Mesenteric fat pad (tissue), 1 donor: ENCODE data around the gene ALDOA. TPM values are rescaled to one million over a fixed set of nuclear protein-coding genes. Genes with fewer than 3 reads are reported as not detected.
A peak's percentile ranks its signal among the peaks of the same experiment; 100 is the strongest.

Experiments
- DNase-seq: peaks from one replicate; pipeline ENCODE4 v3.0.0-alpha.2; 2020; ENCODE audit warnings: low spot score
- total RNA-seq: library from RNA; stranded (reverse); fragmentation: NEBNext Ultra II Directional; extraction: Animal tissue kit (Norgen Biotek cat#: 25700); gene quantifications from one replicate; pipeline ENCODE4 v1.2.1, GENCODE V29; 2021
- donor health status: DM: yes; HTN: yes; CAD: no.

The ALDOA gene
- total RNA-seq, 1 donor from 2014 or later: 1,236 TPM

DNA sequence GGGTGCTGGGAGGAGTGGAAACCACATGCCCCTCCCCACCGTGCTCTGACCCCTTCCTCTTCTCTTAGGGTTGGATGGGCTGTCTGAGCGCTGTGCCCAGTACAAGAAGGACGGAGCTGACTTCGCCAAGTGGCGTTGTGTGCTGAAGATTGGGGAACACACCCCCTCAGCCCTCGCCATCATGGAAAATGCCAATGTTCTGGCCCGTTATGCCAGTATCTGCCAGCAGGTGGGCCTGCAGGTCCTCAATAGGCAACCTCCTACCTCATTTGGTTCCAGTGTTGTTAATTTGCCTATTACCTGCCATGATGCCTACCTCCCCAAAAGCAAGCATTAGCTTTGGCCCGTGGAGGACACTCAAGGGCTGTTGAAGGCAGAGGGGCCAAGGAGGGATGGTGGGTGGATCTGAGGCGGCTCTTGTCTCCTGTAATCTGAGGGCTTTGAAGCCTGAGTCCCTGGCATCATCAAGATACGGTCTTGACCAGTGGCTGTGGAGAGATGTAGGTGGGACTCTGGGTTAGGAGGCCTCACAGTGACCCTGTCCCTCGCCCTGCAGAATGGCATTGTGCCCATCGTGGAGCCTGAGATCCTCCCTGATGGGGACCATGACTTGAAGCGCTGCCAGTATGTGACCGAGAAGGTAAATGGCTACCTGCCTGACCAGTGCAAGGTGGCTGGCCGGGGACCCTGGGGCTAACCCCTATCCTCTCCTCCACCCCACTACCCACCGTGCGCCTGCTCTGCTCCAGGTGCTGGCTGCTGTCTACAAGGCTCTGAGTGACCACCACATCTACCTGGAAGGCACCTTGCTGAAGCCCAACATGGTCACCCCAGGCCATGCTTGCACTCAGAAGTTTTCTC, 3.4 kb downstream of the ALDOA start:
- no peak for DNase-seq

DNA sequence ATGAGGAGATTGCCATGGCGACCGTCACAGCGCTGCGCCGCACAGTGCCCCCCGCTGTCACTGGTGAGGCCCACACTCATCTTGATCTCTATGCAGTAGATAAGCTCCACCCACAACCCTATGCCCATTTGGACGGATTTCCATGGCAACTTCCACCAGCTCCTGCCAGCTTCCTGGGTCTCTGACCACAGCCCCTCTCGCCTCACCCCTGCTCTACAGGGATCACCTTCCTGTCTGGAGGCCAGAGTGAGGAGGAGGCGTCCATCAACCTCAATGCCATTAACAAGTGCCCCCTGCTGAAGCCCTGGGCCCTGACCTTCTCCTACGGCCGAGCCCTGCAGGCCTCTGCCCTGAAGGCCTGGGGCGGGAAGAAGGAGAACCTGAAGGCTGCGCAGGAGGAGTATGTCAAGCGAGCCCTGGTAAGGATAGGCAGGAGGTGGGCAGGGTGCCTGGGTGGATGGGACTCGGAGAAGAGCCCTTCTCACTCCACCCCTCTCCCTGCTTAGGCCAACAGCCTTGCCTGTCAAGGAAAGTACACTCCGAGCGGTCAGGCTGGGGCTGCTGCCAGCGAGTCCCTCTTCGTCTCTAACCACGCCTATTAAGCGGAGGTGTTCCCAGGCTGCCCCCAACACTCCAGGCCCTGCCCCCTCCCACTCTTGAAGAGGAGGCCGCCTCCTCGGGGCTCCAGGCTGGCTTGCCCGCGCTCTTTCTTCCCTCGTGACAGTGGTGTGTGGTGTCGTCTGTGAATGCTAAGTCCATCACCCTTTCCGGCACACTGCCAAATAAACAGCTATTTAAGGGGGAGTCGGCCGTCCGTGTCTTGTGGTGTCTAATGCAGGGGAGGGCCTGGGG, 4.3 kb downstream of the ALDOA start:
- DNase-seq: no peak

DNA sequence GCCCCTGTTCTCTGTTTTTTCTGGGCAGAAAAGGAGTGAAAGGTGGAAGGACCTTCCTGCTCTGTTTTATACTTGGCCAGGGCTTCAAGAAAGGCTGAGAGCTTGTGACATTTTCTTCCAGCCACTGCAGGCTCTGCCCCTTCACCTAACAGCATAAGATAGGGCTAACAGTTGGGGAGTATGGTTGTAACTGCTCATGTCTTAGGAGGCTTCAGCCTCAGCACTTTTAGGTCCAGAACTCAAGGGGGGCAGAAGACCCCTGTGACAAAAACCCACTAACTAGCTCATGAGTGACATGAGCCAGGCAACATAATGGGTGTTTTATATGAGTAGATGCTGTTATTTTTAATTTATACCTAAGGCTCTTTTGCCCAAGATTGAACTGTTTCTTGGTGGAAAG, 4.9 kb downstream of the ALDOA start:
- no peak for DNase-seq

DNA sequence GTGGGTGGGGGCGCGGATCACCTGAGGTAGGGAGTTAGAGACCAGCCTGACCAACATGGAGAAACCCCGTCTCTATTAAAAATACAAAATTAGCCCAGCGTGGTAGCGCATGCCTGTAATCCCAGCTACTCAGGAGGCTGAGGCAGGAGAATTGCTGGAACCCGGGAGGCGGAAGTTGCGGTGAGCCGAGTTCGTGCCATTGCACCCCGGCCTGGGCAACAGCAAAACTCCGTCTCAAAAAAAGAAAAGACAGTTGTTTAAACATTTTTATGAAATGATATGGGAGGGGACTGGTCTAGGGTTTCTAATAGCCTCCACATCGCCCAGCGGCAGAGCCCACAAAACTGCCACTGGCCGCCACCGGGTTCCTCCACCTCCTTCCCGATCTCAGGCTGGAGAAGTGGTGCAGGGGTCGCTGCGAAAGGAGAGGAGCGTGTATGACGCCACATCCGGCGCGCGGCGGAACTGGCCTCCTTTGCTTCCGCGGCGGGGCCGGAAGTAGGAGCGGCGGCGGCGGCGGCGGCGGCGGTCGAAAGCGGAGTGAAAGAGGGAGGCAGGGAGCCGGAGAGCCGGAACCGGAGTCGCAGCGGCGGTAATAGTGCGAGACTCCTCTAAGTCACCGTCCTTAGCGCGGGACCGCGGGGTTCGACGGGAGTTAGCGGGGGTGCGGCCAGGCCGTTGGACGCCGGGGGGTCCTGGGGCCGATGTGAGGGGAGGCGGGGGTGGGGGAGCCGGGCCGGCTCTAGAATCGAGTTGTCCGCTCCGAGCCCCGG, 10.1 kb downstream of the ALDOA start, which contains the start of gene PPP4C:
PPP4C (plus strand) TSS at position 492 of the 773 bp plus-strand sequence. CDS start 384 bp downstream, outside the sequence.
- peak; percentile 97 for DNase-seq

DNA sequence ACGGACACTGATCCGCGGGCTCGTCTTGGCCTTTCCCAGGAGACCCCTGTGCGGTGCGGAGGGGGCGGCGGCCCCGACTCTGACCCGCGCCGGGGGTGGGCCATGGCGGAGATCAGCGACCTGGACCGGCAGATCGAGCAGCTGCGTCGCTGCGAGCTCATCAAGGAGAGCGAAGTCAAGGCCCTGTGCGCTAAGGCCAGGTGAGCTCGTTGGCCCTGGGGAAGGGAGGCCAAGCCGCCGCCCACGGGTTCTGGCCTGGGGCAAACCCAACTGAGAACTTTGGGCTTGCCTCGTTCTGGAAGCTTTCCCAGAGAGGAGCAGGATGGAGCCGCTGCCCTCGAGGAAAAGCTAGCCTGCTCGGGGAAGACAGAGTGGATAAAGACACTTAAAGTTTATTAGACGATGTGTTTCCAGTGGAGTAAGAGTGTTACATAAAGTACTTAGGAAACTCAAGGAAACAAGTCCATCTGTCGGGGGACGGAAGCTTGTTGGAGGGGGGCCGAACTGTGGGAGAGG, 10.8 kb downstream of the ALDOA start:
- no peak for DNase-seq

DNA sequence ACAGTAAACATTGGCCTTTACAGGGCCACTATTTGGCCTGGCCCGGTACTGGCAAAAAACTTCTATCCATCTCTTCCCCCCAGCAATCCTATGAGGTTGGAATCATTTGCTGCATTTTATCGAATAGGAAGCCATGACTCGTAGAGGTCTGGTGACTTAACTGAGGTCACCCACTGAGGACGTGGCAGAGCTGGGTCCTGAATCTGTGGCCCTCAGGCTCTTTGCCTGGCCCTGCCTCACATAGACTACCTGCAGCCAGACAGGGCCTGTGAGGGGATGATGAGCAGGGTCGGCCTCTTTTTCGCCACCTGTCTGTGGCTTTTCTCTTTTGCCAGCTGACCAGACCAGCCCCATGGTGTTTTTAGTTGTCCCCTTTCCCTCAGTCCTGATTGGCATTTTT, 12.1 kb downstream of the ALDOA start:
- DNase-seq: no peak

DNA sequence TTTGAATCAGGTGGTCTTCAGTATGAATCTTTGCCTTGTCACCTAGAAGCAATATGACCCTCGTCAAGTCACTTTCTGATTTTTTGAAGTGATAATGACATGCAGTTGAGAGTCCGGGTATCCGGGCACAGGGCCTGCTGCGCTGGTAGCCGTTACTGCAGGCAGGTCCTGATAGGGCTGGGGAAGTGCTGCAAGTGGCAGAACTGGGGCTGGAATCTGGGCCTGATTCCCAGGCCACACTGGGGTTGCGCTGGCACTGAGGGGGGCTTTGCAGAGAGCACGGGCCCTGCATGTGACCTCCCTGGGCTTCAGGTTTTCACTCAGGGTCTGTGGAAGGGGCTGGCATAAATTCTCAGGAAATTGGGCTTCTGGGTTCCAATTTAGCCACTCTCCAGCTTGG, 13.2 kb downstream of the ALDOA start:
- DNase-seq: no peak

DNA sequence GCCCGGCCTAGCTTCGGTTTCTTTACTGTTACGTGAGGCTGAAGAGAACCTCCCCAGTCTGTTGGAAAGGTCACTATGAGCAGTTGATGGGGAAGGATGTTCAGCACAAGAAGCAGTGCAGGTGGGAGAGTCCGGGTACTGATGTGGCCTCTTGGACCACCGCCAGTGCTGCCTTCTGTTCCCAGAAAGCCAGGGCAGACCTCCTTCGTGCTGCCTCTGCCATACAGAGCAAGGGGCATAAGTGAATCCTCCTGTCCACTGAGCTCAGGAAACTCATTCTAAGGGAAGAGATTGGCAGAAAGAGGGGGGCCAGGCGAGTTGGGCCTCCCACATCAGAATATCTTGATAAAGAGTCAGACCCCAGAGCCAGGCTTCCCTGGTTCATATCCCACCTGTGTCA, 13.9 kb downstream of the ALDOA start:
- no peak for DNase-seq

DNA sequence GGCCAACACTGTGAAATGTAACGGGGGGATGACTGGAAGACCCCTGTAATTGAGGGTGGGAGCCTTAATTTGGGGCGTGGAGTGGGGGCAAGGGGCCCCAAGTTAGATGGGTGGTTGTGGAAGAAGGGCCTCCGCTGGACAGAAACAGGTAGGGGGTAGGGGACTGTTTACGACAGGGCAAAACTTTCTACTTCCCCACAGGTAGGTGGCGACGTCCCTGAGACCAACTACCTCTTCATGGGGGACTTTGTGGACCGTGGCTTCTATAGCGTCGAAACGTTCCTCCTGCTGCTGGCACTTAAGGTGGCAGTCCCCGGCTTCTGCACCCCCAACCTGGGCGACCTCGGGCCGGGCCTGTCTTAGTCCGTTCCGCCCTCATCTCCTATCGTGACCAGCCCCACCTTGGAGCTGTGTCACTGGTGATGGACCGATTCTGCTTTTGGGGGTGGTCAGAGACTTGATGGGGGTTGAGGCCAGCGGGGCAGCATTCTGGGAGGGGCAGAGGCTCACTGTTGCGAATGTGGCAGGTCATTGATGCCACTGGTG, 17.1 kb downstream of the ALDOA start:
- no peak for DNase-seq

DNA sequence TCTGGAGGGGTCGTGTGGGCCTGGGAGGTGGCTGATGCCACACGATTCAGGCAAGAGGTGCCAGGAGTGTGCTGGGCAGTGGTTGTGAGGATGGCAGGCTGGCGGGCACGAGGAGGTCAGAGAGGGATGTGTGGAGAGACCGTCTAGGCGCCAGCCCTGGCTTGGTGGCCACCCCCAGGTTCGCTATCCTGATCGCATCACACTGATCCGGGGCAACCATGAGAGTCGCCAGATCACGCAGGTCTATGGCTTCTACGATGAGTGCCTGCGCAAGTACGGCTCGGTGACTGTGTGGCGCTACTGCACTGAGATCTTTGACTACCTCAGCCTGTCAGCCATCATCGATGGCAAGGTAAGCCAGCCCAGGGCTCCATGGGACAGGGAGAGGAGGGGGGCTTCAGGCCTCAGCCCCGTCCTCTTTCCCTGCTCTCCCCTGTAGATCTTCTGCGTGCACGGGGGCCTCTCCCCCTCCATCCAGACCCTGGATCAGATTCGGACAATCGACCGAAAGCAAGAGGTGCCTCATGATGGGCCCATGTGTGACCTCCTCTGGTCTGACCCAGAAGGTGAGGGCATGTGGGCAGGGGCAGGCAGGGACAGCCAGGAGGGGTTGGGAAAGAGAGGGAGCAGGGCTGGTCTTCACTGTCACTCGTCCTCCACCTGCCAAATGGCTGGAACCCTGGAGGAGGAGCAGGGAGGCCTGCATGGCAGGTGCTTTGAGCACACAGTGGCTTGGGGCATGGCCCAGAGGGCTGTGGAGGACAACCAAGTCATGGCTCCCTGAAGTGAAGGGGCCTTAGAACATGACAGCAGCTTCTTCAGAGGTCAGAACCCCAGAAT, 17.9 kb downstream of the ALDOA start:
- DNase-seq: no peak

DNA sequence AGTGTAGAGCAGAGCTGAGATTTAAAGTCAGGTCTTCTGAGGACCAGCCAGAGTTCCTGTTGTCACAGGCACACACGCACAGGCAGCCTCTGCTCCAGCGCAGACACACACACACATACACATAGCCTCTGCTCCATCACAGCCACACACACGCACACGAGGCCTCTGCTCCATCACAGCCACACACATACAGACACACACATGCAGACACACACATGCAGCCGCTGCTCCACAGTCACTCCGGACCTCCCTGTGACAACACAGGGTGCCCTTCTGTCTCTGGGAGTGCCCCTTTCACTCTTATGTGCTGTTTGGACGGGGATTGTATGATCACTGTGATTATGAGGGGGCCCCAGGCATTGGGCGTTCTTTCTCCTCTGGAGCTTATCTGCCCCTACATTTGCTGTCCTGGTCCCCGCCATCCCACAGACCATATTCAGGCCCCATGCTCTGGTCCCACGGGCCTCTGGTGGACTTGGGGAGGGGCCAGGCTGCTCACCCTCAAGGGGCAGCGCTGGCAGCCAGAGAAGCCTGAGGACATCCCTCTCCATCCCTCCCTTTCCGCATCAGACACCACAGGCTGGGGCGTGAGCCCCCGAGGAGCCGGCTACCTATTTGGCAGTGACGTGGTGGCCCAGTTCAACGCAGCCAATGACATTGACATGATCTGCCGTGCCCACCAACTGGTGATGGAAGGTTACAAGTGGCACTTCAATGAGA, 18.7 kb downstream of the ALDOA start:
- DNase-seq: no peak

DNA sequence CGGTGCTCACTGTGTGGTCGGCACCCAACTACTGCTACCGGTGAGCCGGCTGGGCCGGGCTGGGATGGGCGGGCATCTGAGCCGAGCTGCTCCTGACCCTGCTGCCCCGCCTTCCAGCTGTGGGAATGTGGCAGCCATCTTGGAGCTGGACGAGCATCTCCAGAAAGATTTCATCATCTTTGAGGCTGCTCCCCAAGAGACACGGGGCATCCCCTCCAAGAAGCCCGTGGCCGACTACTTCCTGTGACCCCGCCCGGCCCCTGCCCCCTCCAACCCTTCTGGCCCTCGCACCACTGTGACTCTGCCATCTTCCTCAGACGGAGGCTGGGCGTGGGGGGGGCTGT, 19.2 kb downstream of the ALDOA start:
- no peak for DNase-seq

DNA sequence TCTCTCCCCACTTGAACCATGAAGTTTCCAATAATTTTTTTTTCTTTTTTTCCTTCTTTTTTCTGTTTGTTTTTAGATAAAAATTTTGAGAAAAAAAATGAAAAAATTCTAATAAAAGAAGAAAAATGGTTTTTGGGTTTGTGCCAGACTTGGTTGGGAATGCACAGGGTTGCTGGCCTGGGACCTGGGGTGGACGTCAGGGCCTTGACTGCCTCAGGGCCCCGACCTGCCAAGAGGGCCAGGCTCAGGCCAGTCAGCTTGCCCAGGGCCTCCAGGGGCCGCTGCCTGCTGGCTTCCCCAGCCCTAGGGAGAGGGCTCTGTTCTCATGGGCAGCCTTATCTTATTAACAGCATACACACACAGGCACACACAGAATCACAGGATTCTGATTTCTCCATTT, 19.7 kb downstream of the ALDOA start:
- DNase-seq: no peak

DNA sequence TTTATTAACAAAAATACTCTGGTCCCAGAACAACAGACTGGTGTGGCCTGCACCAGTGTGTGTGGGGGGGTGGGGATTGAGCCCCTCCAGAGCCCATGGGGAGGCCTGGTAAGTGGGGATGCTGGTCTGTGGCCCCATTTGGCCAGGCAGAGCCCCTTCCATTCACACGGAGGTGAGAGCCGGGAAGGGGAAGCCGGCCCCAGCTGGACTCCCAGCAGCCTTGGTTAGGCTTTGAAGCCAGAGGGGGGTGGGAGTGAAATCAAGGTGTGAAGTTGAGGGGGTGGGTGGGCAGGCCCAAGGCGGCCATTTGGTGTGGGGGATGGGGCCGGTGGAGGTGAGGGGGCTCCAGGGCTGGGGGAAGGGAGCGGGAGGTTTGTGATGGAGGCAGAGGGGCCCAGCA, 20.3 kb downstream of the ALDOA start:
- DNase-seq: no peak

DNA sequence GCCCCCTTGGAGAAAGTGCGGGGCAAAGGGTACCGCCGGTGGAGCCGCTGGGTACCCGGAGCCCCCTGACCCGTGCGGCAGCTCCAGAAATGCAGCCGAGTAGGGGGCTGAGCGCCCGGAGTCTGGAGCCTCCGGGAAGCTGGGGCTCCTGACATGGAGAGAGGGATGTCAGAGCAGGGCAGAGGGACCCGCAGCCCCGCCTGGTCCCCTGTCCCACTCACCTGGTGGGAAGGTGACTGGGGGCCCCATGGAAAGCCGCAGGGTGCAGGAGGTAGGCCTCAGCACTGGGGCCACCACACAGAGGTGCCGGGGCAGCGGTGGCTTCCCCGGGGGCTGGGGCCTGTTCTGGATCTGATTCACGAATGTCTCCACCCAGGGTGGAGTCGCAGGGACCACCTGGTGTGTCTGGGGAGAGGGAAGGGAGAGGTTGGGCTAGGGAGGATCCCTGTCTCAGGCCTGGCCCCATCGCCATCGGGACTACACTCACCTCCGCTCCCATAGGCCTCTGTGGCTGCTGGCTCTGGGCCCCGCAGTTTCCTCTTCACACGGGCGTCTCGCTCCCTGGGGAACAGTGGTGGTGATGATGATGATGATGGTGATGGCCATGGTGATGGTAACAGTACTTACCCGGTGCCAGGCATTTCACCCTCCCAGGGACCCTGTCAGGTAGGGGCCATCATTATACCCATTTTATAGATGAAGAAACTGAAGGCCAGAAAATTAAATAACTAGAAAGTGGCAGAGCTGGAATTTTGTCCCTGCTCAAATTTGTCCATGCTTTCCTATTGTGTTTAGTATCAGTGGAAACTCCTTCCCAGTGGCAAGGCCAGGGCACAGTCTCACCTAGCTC, 21.0 kb downstream of the ALDOA start:
- no peak for DNase-seq

DNA sequence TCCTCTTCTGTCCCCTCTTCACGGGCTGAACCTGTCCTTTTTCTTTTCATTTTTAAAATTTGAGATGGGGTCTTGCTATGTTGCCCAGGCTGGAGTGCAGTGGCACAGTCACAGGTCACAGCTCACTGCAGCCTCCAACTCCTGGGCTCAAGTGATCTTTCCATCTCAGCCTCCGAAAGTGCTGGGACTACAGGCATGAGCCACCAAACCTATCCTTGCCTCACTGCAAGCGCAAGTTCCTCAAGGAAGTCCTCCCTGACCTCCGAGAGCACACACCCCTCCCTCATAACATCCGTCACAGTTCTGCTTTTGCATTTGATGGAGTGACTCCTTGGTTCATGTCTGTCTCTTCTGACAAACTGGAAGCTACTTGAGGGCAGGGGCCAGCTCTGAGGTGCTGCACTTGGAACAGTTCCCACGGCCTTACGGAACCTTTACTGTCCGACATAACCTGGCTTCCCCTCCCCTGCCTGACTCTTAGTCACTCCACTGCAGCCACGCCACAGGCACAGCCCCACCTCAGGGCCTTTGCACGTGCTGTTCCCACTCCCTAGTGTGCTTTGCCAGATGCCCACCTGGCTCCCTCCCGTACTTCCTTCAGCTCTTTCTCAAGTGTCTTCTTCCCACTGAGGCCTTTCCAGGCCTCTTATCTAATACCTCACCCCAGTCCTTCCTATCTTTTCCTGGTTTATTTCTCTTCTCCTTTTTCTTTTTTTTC, 21.8 kb downstream of the ALDOA start:
- DNase-seq: no peak

DNA sequence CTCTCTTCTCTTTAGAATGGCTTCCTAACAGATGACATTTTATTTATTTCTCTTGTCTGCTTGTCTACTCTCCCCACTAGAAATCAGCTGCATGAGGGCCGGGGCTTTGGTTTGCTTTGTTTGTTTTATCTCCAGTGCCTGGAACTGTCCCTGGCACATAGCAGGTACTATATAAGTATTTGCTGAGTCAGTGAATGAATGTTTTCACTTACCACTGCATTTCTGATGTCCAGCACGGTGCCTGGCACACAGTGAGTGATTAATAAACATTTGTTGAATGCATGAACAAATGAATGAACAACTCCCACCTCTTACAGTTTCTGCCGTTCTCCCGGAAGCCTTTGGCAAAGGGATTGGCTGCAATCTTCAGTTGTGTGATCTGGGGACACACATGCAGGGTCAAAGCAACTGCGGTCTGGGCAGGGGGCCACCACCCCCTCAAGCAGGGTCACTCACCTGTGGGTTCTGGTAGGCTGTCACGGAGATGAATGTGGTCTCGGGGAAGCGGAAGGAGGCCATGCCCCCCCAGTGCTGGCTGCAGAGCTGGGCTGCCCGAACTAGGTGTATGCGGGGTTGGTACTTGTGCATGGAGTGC, 22.8 kb downstream of the ALDOA start:
- DNase-seq: no peak
